ENCODE measurements around the gene KRT5.

KRT5 gene

GRCh38 chr12:52558781-52559445, 38.7 kb upstream of the KRT5 start:
- DNase-seq (ENCODE audit: low read depth), result no peak
- no peak for TF ChIP-seq CTCF (IDR thresholded peaks at IDR 0.05; ENCODE audit: low read depth, low read length, missing control alignments)
- H3K4me3 ChIP-seq (ENCODE audit: low read depth, low read length), result no peak overlapping the region

GRCh38 chr12:52557476-52557875, 37.3 kb upstream of the KRT5 start:
- H3K4me3 ChIP-seq (ENCODE audit: low read depth, low read length), result no peak overlapping the region
- no peak for TF ChIP-seq CTCF (IDR thresholded peaks at IDR 0.05; ENCODE audit: low read depth, low read length, missing control alignments)
- no peak for DNase-seq (ENCODE audit: low read depth)

- TF ChIP-seq CTCF (IDR thresholded peaks at IDR 0.05; ENCODE audit: low read depth, low read length, missing control alignments), result no peak
- no peak overlapping the region for H3K4me3 ChIP-seq (ENCODE audit: low read depth, low read length)
- no peak for DNase-seq (ENCODE audit: low read depth)
Observed at GRCh38 chr12:52555577-52555976, 35.4 kb upstream of the KRT5 start.

- no peak for DNase-seq (ENCODE audit: low read depth)
- H3K4me3 ChIP-seq (ENCODE audit: low read depth, low read length), result no peak within 1 kb of the TSS
- TF ChIP-seq CTCF (IDR thresholded peaks at IDR 0.05; ENCODE audit: low read depth, low read length, missing control alignments), result no peak
Observed at GRCh38 chr12:52552681-52553195, 32.5 kb upstream of the KRT5 start, which contains the start of gene KRT71. KRT71 (minus strand) TSS chr12:52553145; CDS start chr12:52553077, 68 bp downstream.

GRCh38 chr12:52552055-52552454, 31.9 kb upstream of the KRT5 start:
- DNase-seq (ENCODE audit: low read depth), result no peak
- no peak overlapping the region for H3K4me3 ChIP-seq (ENCODE audit: low read depth, low read length)
- no peak for TF ChIP-seq CTCF (IDR thresholded peaks at IDR 0.05; ENCODE audit: low read depth, low read length, missing control alignments)

GRCh38 chr12:52551216-52551865, 31.1 kb upstream of the KRT5 start:
- DNase-seq (ENCODE audit: low read depth), result no peak
- H3K4me3 ChIP-seq (ENCODE audit: low read depth, low read length), result no peak overlapping the region
- no peak for TF ChIP-seq CTCF (IDR thresholded peaks at IDR 0.05; ENCODE audit: low read depth, low read length, missing control alignments)

Measured in GM12864 (cell line).